Measurements from ENCODE around the gene IFITM5.
"Not testable (repeated sequence)": the region's sequence is repeated elsewhere in the genome, so short reads cannot be mapped to it uniquely, and the experiment has no call there.

Gene IFITM5

DNA sequence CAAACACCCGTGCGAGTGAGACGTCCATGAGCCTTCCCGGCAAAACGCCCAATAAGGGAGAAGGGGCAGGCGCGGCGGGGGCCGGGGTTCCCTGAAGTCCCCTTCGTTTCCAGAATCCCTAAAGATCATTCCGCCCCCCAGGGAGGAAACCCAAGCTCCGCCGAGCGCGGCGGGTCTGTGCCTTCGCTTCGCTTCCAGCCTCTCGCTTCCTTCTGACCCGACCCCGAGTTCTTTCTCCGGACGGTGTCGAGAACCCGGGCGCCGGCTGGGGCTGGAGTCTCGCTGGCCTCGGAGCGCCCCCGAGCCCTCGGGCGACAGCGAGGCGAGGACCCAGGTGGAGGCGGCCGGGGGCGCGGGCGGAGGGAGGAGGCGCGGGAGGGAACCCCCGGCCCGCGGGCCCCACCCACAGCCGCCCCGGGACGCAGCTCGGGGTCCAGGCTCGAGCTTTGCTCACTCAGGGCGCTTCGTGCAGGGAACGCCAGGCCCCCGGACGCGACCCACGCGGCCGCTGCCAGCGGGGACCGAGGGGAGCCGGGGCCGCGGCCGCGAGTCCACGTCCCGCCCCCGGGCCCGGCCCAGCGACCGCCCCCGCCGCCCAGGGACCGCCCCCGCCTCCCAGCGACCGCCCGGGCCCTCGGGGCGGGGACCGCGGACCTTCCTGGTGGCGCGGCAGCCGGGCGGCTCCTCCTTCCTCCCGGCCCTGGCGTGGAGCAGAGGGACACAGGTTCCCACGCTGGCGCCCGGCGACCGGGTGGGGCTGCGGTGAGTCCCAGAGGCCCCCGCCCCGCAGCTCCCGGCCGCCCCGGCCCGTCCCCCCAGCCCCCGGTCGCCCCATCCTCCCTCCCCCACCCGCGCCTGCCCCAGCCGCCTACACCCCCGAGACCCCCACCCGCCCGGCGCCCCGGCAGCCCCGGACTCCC lies 10.6 kb downstream of the IFITM5 start, which contains the start of gene PGGHG:
Gene PGGHG (plus strand): TSS at position 649 of the 920 bp plus-strand sequence. CDS start 691 bp downstream, outside the sequence.
- Histone ChIP-seq H2AFZ (ENCODE audit: low read depth, low read length) (peak within 1 kb of the TSS; percentile 68), H3K4me2 (ENCODE audit: low read length) (peak within 1 kb of the TSS; percentile 97), H3K9me3 (ENCODE audit: insufficient read depth, low read length) (no peaks in the 10 kb centered on the region), H3K4me3 (ENCODE audit: low read length) (peak within 1 kb of the TSS; percentile 85), H4K20me1 (ENCODE audit: insufficient read depth, low read length) (no peaks in the 10 kb centered on the region), H3K79me2 (ENCODE audit: low read length) (no peaks in the 10 kb centered on the region; the same call in 1 of the 2 replicates), H3K27ac (ENCODE audit: low read length) (no peak within 1 kb of the TSS), H3K4me1 (ENCODE audit: low read length) (peaks cover 12% of the 10 kb centered on the region), H3K9ac (ENCODE audit: low read length) (peak within 1 kb of the TSS; percentile 76), H3K36me3 (replicated peaks; ENCODE audit: low read depth, low read length) (peaks cover 6% of the 10 kb centered on the region), H3K27me3 (ENCODE audit: low read depth, low read length) (peaks cover 9% of the 10 kb centered on the region; the same call in 1 of the 2 replicates)
- TF ChIP-seq CTCF (IDR thresholded peaks at IDR 0.05; ENCODE audit: low read depth, low read length) (no peak), EZH2phosphoT487 (IDR thresholded peaks at IDR 0.05; ENCODE audit: low read depth) (no peak)

- no peaks in the 10 kb centered on the region; the same call in 1 of the 2 replicates for H3K79me2 ChIP-seq (ENCODE audit: low read length)
- peak overlapping the region; percentile 85 for H3K4me3 ChIP-seq (ENCODE audit: low read length)
- no peak for TF ChIP-seq EZH2phosphoT487 (IDR thresholded peaks at IDR 0.05; ENCODE audit: low read depth)
- no peak for TF ChIP-seq CTCF (IDR thresholded peaks at IDR 0.05; ENCODE audit: low read depth, low read length)
- no peaks in the 10 kb centered on the region for H4K20me1 ChIP-seq (ENCODE audit: insufficient read depth, low read length)
- H3K27me3 ChIP-seq (ENCODE audit: low read depth, low read length) = peaks cover 9% of the 10 kb centered on the region; the same call in 1 of the 2 replicates
- peaks cover 3% of the 10 kb centered on the region for H3K36me3 ChIP-seq (replicated peaks; ENCODE audit: low read depth, low read length)
- peak overlapping the region; percentile 87 for H3K4me2 ChIP-seq (ENCODE audit: low read length)
- no peak overlapping the region for H3K27ac ChIP-seq (ENCODE audit: low read length)
- H2AFZ ChIP-seq (ENCODE audit: low read depth, low read length) = peak overlapping the region; percentile 68; the same call in 1 of the 2 replicates
- H3K9me3 ChIP-seq (ENCODE audit: insufficient read depth, low read length) = no peaks in the 10 kb centered on the region
- H3K9ac ChIP-seq (ENCODE audit: low read length) = peak overlapping the region; percentile 76
- H3K4me1 ChIP-seq (ENCODE audit: low read length) = peaks cover 12% of the 10 kb centered on the region
Observed at GRCh38 chr11:287821-288477, 11.4 kb downstream of the IFITM5 start.

GRCh38 chr11:286977-287820 lies 12.1 kb downstream of the IFITM5 start:
- not testable (repeated sequence) for H3K4me3 ChIP-seq (ENCODE audit: low read length); H3K9me3 ChIP-seq (ENCODE audit: insufficient read depth, low read length); H3K79me2 ChIP-seq (ENCODE audit: low read length); H3K4me2 ChIP-seq (ENCODE audit: low read length); H3K27me3 ChIP-seq (ENCODE audit: low read depth, low read length); H3K36me3 ChIP-seq (replicated peaks; ENCODE audit: low read depth, low read length); H2AFZ ChIP-seq (ENCODE audit: low read depth, low read length); H3K27ac ChIP-seq (ENCODE audit: low read length); H3K9ac ChIP-seq (ENCODE audit: low read length); H4K20me1 ChIP-seq (ENCODE audit: insufficient read depth, low read length)
- H3K4me1 ChIP-seq (ENCODE audit: low read length) = peaks cover 12% of the 10 kb centered on the region

DNA sequence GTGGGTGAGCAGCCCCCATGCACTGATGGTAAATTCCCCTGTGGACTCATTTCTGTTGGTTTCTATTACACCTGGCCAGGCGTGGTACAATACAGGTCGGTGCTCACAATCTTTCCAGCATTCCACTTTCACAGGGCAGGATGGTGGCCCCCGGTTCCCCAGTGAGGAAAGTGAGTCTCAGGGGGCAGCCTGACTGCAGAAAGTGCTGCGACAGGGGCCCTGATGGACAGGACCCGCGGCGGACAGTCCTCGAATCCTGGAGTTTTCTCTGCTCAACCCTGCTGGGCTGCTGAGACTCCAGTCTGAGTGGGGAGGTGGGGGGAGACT lies 13.5 kb downstream of the IFITM5 start:
- Histone ChIP-seq H3K4me1 (ENCODE audit: low read length) (peaks cover 12% of the 10 kb centered on the region), H2AFZ (ENCODE audit: low read depth, low read length) (no peak overlapping the region), H3K9me3 (ENCODE audit: insufficient read depth, low read length) (no peaks in the 10 kb centered on the region), H3K4me2 (ENCODE audit: low read length) (no peak overlapping the region), H3K27ac (ENCODE audit: low read length) (no peak overlapping the region), H3K36me3 (replicated peaks; ENCODE audit: low read depth, low read length) (peaks cover under 1% of the 10 kb centered on the region), H3K4me3 (ENCODE audit: low read length) (no peak overlapping the region), H3K27me3 (ENCODE audit: low read depth, low read length) (peaks cover 9% of the 10 kb centered on the region; the same call in 1 of the 2 replicates), H3K79me2 (ENCODE audit: low read length) (no peaks in the 10 kb centered on the region; the same call in 1 of the 2 replicates), H3K9ac (ENCODE audit: low read length) (no peak overlapping the region), H4K20me1 (ENCODE audit: insufficient read depth, low read length) (no peaks in the 10 kb centered on the region)
- no peak for TF ChIP-seq CTCF (IDR thresholded peaks at IDR 0.05; ENCODE audit: low read depth, low read length)
- TF ChIP-seq EZH2phosphoT487 (IDR thresholded peaks at IDR 0.05; ENCODE audit: low read depth) = no peak
